GM18511 (cell line): ENCODE results near the gene SPTLC2.
A peak's percentile ranks its signal among the peaks of the same experiment; 100 is the strongest.

Experiments used
- ATAC-seq: cut with Tn5 transposase; IDR thresholded peaks from one replicate; pipeline ENCODE4 v1.9.1; 2021; ENCODE audit warnings: mild to moderate bottlenecking, moderate library complexity; ENCODE audit not compliant: unreplicated experiment

The SPTLC2 gene

GRCh38 chr14:77623201-77623600, 6.8 kb upstream of the SPTLC2 start:
- no peak for ATAC-seq

- ATAC-seq: no peak
These were observed 6.0 kb upstream of the SPTLC2 start for GRCh38 chr14:77622366-77622961.

GRCh38 chr14:77620222-77620870, 3.9 kb upstream of the SPTLC2 start:
- ATAC-seq: no peak

GRCh38 chr14:77618381-77618970, 2.0 kb upstream of the SPTLC2 start:
- no peak for ATAC-seq

GRCh38 chr14:77616133-77616453, 344 bp downstream of the SPTLC2 start:
- ATAC-seq: peak; percentile 24

GRCh38 chr14:77615361-77616132, 890 bp downstream of the SPTLC2 start:
- no peak for ATAC-seq

- ATAC-seq: no peak
These were observed 3.2 kb downstream of the SPTLC2 start for GRCh38 chr14:77613201-77613600.

GRCh38 chr14:77612011-77612620, 4.3 kb downstream of the SPTLC2 start:
- no peak for ATAC-seq

GRCh38 chr14:77610553-77610952, 5.9 kb downstream of the SPTLC2 start:
- ATAC-seq: no peak

- no peak for ATAC-seq
These were observed 6.5 kb downstream of the SPTLC2 start for GRCh38 chr14:77609922-77610321.

- ATAC-seq: peak; percentile 73
These were observed 8.6 kb downstream of the SPTLC2 start for GRCh38 chr14:77607741-77608302.

GRCh38 chr14:77605392-77605972, 11.0 kb downstream of the SPTLC2 start:
- ATAC-seq: no peak

GRCh38 chr14:77603654-77604255, 12.7 kb downstream of the SPTLC2 start:
- no peak for ATAC-seq

- ATAC-seq: no peak
These were observed 13.4 kb downstream of the SPTLC2 start for GRCh38 chr14:77603031-77603430.

- ATAC-seq: no peak
These were observed 14.4 kb downstream of the SPTLC2 start for GRCh38 chr14:77601846-77602619.

GRCh38 chr14:77599889-77600288, 16.5 kb downstream of the SPTLC2 start:
- ATAC-seq: no peak

GRCh38 chr14:77598366-77599070, 17.9 kb downstream of the SPTLC2 start:
- ATAC-seq: peak; percentile 49

GRCh38 chr14:77593501-77593961, 22.9 kb downstream of the SPTLC2 start:
- peak; percentile 74 for ATAC-seq
